B cell (primary cell): ENCODE measurements around the gene PDZRN3.

Source experiments
- EZH2 ChIP-seq: IDR thresholded peaks from 2 replicates; pipeline ENCODE4 v1.6.1; 2012; ENCODE audit warnings: borderline replicate concordance, low read depth, mild to moderate bottlenecking, moderate library complexity, low read length; ENCODE audit not compliant: insufficient read depth, poor library complexity, severe bottlenecking
- TF ChIP-seq, protein P1 (sequence below): fragments of 200-600 bp; IDR thresholded peaks from one replicate; pipeline ENCODE4 v1.8.0; 2022; ENCODE audit warnings: antibody characterized with exemption, mild to moderate bottlenecking

DNA sequence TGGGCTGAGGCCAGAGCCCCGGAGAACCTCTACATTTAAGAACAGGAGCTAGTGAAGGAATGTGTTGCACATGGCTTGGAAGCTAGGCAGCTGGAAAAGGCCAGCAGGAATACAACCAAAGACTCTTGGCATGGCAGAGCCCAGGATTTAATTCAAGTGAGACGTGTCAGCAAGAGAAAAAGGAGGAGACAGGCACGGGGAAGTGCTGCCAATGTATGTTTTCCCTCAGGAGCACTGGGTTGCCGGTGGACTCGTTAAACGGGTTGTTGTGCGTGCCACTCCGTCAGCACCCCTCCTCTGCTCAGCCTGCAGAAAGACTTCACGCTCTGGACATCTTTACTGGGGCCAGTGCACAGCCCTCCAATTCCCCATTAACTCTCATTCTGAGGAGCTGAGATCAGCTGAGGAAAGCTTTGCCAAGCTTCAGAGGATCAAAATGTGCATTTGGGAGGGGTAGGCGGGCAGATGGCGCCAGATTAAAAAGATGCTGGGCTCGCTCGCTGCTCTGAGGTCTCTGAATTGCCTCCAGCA is 103.7 kb downstream of the PDZRN3 start:
- TF ChIP-seq, protein P1, sequence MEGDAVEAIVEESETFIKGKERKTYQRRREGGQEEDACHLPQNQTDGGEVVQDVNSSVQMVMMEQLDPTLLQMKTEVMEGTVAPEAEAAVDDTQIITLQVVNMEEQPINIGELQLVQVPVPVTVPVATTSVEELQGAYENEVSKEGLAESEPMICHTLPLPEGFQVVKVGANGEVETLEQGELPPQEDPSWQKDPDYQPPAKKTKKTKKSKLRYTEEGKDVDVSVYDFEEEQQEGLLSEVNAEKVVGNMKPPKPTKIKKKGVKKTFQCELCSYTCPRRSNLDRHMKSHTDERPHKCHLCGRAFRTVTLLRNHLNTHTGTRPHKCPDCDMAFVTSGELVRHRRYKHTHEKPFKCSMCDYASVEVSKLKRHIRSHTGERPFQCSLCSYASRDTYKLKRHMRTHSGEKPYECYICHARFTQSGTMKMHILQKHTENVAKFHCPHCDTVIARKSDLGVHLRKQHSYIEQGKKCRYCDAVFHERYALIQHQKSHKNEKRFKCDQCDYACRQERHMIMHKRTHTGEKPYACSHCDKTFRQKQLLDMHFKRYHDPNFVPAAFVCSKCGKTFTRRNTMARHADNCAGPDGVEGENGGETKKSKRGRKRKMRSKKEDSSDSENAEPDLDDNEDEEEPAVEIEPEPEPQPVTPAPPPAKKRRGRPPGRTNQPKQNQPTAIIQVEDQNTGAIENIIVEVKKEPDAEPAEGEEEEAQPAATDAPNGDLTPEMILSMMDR, result no peak
- no peak for TF ChIP-seq EZH2
